ENCODE measurements around the gene ARF3.
A peak's percentile ranks its signal among the peaks of the same experiment; 100 is the strongest.

ARF3 gene

DNA sequence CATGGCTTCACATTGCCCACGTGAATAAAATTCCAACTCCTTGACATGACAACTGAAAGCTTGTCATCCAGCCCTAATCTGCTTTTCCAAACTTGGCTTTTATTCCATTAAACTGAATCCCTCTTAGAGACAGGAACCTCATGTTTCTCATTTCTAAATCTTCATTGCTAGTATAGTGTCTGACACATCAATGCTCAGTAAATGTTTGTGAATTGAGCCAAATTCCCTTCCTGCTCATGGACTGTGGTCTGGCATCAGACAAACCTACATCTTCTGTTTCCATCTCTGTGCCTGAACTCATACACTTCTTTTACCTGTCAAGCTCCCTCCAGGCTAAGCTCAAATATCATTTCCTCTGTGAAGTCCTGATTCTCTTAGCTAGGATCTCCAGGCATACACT lies 27.7 kb downstream of the ARF3 start:
- DNase-seq (ENCODE audit: low read depth): no peak
- TF ChIP-seq, protein P1, sequence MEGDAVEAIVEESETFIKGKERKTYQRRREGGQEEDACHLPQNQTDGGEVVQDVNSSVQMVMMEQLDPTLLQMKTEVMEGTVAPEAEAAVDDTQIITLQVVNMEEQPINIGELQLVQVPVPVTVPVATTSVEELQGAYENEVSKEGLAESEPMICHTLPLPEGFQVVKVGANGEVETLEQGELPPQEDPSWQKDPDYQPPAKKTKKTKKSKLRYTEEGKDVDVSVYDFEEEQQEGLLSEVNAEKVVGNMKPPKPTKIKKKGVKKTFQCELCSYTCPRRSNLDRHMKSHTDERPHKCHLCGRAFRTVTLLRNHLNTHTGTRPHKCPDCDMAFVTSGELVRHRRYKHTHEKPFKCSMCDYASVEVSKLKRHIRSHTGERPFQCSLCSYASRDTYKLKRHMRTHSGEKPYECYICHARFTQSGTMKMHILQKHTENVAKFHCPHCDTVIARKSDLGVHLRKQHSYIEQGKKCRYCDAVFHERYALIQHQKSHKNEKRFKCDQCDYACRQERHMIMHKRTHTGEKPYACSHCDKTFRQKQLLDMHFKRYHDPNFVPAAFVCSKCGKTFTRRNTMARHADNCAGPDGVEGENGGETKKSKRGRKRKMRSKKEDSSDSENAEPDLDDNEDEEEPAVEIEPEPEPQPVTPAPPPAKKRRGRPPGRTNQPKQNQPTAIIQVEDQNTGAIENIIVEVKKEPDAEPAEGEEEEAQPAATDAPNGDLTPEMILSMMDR (IDR thresholded peaks at IDR 0.05; ENCODE audit: control insufficient read depth, extremely low read depth, insufficient read depth): no peak
- H3K4me3 ChIP-seq (ENCODE audit: low read depth, low read length): no peak overlapping the region

- TF ChIP-seq, protein P1 (IDR thresholded peaks at IDR 0.05; ENCODE audit: control insufficient read depth, extremely low read depth, insufficient read depth): no peak
- no peak overlapping the region for H3K4me3 ChIP-seq (ENCODE audit: low read depth, low read length)
- no peak for DNase-seq (ENCODE audit: low read depth)
Observed at GRCh38 chr12:48927261-48927660, 30.0 kb downstream of the ARF3 start.

DNA sequence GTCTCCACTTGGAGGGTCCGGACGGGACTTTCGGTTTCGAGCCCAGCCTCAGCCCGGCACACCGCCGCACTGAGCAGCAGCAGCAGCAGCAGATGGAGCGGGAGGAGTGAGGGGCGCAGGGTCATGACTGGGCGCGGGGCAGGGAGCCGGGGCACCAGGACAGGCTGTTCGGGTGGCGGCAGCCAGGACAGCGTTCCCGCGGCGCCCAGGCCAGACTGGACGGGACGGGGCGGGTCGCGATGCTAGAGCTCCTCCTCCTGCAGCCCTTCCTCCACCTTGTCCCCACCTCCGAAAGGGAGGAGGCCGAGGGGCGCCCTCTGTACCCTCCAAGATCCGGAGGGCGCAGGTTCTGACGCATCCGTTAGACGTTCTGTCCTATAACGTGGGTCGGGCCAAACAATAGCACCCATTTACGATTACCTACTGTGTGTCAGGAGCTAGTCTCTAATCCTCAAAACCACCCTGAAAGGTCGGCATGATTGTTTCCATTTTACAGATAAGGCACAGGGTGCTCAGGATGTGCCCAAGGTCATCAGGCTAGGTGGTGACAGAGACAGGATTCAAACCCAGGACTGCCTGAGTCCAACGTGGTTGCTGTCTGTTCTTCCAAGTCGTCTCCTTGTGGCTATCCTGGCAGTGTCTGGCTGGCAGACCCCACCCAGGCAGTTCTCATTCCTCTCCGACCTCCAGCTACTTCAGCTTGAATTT lies 31.8 kb downstream of the ARF3 start, which contains the start of gene FKBP11:
FKBP11 (minus strand) TSS at position 189 of the 708 bp plus-strand sequence; CDS start at position 125, 64 bp downstream.
- TF ChIP-seq, protein P1 (IDR thresholded peaks at IDR 0.05; ENCODE audit: control insufficient read depth, extremely low read depth, insufficient read depth): no peak
- no peak for DNase-seq (ENCODE audit: low read depth)
- peak within 1 kb of the TSS; percentile 97 for H3K4me3 ChIP-seq (ENCODE audit: low read depth, low read length)

GRCh38 chr12:48924617-48925303 lies 32.5 kb downstream of the ARF3 start:
- no peak for DNase-seq (ENCODE audit: low read depth)
- TF ChIP-seq, protein P1 (IDR thresholded peaks at IDR 0.05; ENCODE audit: control insufficient read depth, extremely low read depth, insufficient read depth): peak; percentile 63
- peak overlapping the region; percentile 97 for H3K4me3 ChIP-seq (ENCODE audit: low read depth, low read length)

GRCh38 chr12:48923117-48923516 lies 34.2 kb downstream of the ARF3 start:
- TF ChIP-seq, protein P1 (IDR thresholded peaks at IDR 0.05; ENCODE audit: control insufficient read depth, extremely low read depth, insufficient read depth): no peak
- DNase-seq (ENCODE audit: low read depth): no peak
- no peak overlapping the region for H3K4me3 ChIP-seq (ENCODE audit: low read depth, low read length)

GRCh38 chr12:48917857-48918537 lies 39.3 kb downstream of the ARF3 start:
- no peak for DNase-seq (ENCODE audit: low read depth)
- TF ChIP-seq, protein P1 (IDR thresholded peaks at IDR 0.05; ENCODE audit: control insufficient read depth, extremely low read depth, insufficient read depth): no peak
- H3K4me3 ChIP-seq (ENCODE audit: low read depth, low read length): no peak overlapping the region

Data from LNCaP clone FGC (cell line).